Inflammatory macrophage (primary cell): ENCODE measurements around the gene SLCO1C1.

Source experiments
- DNase-seq, 2 donors: peaks; one replicate each; pipeline ENCODE4 v3.0.0-alpha.2; 2020 to 2022

The SLCO1C1 gene

DNA sequence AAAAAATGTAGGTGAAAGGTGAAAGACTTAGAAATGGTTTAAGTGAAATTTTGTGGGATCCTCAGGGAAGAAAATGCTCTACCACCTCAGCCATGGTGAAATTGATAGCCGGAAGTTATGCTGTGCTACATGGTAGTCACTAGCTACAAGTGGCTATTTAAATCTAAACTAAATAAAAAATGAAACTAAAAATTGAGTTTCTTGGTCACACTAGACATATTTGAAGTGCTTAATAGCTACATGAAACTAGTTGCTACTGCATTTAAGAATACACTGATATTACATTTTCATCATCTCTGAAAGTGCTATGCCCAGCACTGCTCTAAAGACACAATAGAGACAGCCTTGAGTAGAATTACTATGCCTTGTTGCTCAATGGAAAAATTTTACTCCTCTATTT is 105.0 kb downstream of the SLCO1C1 start:
- no peak for DNase-seq

DNA sequence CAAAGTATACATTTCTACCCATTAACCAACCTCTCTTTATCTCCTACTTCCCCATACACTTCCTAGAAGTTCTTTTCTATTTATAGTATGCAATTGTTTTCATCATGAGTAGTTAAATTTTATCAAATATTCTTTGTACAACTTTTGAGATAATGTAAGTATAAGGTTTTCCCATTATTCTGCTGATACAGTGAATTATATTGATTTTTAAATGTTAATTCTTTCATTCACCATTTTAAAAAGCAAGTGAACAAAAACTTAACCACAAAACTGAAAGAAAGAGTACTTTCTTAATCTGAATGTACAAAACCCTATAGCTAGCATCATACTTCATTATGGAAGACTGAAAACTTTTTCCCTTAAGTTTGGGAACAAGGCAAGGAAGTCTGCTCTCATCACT is 105.9 kb downstream of the SLCO1C1 start:
- DNase-seq = no peak
